ENCODE measurements around the gene KCNIP4. TPM values are rescaled to one million over a fixed set of nuclear protein-coding genes. Genes with fewer than 3 reads are reported as not detected.
A peak's percentile ranks its signal among the peaks of the same experiment; 100 is the strongest.

The KCNIP4 gene
- total and polyA plus RNA-seq, 2 of the 4 experiments (the other 2 are of a cell fraction): not detected

GRCh38 chr4:21387683-21388082 is 560.9 kb downstream of the KCNIP4 start:
- Histone ChIP-seq H2BK20ac (ENCODE audit: low read depth, low read length) (no peak overlapping the region), H3K56ac (ENCODE audit: extremely low read depth, insufficient read depth, low read length) (no peak overlapping the region), H4K5ac (ENCODE audit: low read depth, low read length) (no peak overlapping the region), H3K4me2 (ENCODE audit: low read depth, low read length) (no peak overlapping the region), H3K4ac (ENCODE audit: low read depth, low read length) (no peak overlapping the region), H3K9me1 (ENCODE audit: insufficient read depth, low read length) (no peaks in the 10 kb centered on the region), H2AFZ (replicated peaks; ENCODE audit: low read length, poor library complexity) (no peak overlapping the region), H2AK9ac (replicated peaks; ENCODE audit: low read depth, low read length, poor library complexity) (no peak overlapping the region), H3K14ac (replicated peaks; ENCODE audit: low read depth, low read length) (no peak overlapping the region), H3K27ac (ENCODE audit: insufficient read depth, low read length) (no peak overlapping the region), H3K23ac (ENCODE audit: low read depth, low read length) (no peak overlapping the region), H3K9ac (ENCODE audit: low read depth, low read length) (no peak overlapping the region), H4K8ac (ENCODE audit: low read depth in 2 of 2, low read length in 2 of 2) (no peak overlapping the region), H4K20me1 (ENCODE audit: insufficient read depth, low read length) (no peaks in the 10 kb centered on the region), H3K79me1 (ENCODE audit: low read depth in 1 of 2, low read length in 2 of 2) (no peaks in the 10 kb centered on the region), H2BK5ac (ENCODE audit: low read depth, low read length, poor library complexity, severe bottlenecking) (no peak overlapping the region), H3K18ac (ENCODE audit: low read depth, low read length) (no peak overlapping the region), H3K4me3 (ENCODE audit: insufficient read depth, low read depth, low read length) (no peak overlapping the region), H2BK120ac (ENCODE audit: low read depth, low read length) (no peak overlapping the region), H2AK5ac (ENCODE audit: low read depth, low read length) (no peak overlapping the region), H3K27me3 (ENCODE audit: control insufficient read depth, insufficient read depth, low read length) (no peaks in the 10 kb centered on the region), H3K4me1 (ENCODE audit: control insufficient read depth, insufficient read depth, low read length) (no peaks in the 10 kb centered on the region), H3K9me3 (ENCODE audit: control insufficient read depth, insufficient read depth, low read length) (peaks cover 5% of the 10 kb centered on the region), H3K36me3 (ENCODE audit: control insufficient read depth, insufficient read depth, low read length) (no peaks in the 10 kb centered on the region), H4K91ac (ENCODE audit: insufficient read depth, low read depth, low read length) (no peak overlapping the region), H2BK15ac (ENCODE audit: low read depth, low read length) (no peak overlapping the region)
- POLR2A ChIA-PET (ENCODE audit: unreplicated experiment): no interaction called here
- intact Hi-C loops (cut with micrococcal nuclease): no loop called here
- WGBS, 2 experiments (ENCODE audit: extremely low coverage in 2 of 2, insufficient read length in 1 of 2): 0% methylated on average over 1 of the region's 4 CpGs; no CpG with 5 or more reads in 1 of the 2 experiments
- TF ChIP-seq POLR2A (IDR thresholded peaks at IDR 0.05; ENCODE audit: low read depth, low read length) (no peak), CHD1 (IDR thresholded peaks at IDR 0.05; ENCODE audit: low read depth, low read length) (no peak), CEBPB (IDR thresholded peaks at IDR 0.05; ENCODE audit: low read depth, low read length) (peak; percentile 18; the same call in 1 of the 2 replicates)
- dilution Hi-C loops (cut with HindIII; ENCODE audit: low sequenced_read_pairs, unreplicated experiment): no loop called here
- no peak for ATAC-seq (ENCODE audit: low read depth)
- CTCF ChIA-PET: no interaction called here
- DNase-seq: no peak
- in situ Hi-C loops (cut with MboI; ENCODE audit: low sequenced_read_pairs): no loop called here
- no TSS peak for BruUV-seq (replicated peaks)
